Measurements from ENCODE around the gene NCKAP5.

GRCh38 chr2:133525090-133525489, 43.2 kb downstream of the NCKAP5 start:
- TF ChIP-seq EZH2 (IDR thresholded peaks at IDR 0.05; ENCODE audit: low read depth) (no peak), CTCF (conservative IDR thresholded peaks at IDR 0.05) (no peak)
